GM12891 (cell line): Measurements from ENCODE around the gene PGAM5.

Source experiments
- PAX5 ChIP-seq: IDR thresholded peaks from 2 replicates; pipeline ENCODE4 v1.6.1; 2011; ENCODE audit warnings: low read length, moderate library complexity, mild to moderate bottlenecking; ENCODE audit not compliant: insufficient read depth, severe bottlenecking
- POLR2A ChIP-seq: IDR thresholded peaks from 2 replicates; pipeline ENCODE4 v1.6.1; 2011; ENCODE audit warnings: low read depth, low read length, control low read depth
- POLR2AphosphoS5 ChIP-seq: IDR thresholded peaks from 2 replicates; pipeline ENCODE4 v1.6.1; 2011; ENCODE audit warnings: low read depth, low read length, control low read depth
- POU2F2 ChIP-seq: IDR thresholded peaks from 2 replicates; pipeline ENCODE4 v1.6.1; 2011; ENCODE audit warnings: low read depth, mild to moderate bottlenecking, control low read depth, low read length, moderate library complexity
- SPI1 ChIP-seq: IDR thresholded peaks from 2 replicates; pipeline ENCODE4 v1.6.1; 2011; ENCODE audit warnings: low read depth, low read length, control low read depth
- TAF1 ChIP-seq: IDR thresholded peaks from 2 replicates; pipeline ENCODE4 v1.6.1; 2011; ENCODE audit warnings: low read depth, low read length, control low read depth

GRCh38 chr12:132695431-132695830 lies 15.2 kb upstream of the PGAM5 start:
- TF ChIP-seq POLR2A (no peak), TAF1 (no peak), POLR2AphosphoS5 (no peak), POU2F2 (no peak), SPI1 (no peak), PAX5 (no peak)
